ENCODE results near the gene KCTD17. TPM values are rescaled to one million over a fixed set of nuclear protein-coding genes. Genes with fewer than 3 reads are reported as not detected.
"Not testable (repeated sequence)": the region's sequence is repeated elsewhere in the genome, so short reads cannot be mapped to it uniquely, and the experiment has no call there.

The KCTD17 gene
- polyA plus RNA-seq, 10 donors, result 11.2 to 23.3 (median 16.5) TPM

DNA sequence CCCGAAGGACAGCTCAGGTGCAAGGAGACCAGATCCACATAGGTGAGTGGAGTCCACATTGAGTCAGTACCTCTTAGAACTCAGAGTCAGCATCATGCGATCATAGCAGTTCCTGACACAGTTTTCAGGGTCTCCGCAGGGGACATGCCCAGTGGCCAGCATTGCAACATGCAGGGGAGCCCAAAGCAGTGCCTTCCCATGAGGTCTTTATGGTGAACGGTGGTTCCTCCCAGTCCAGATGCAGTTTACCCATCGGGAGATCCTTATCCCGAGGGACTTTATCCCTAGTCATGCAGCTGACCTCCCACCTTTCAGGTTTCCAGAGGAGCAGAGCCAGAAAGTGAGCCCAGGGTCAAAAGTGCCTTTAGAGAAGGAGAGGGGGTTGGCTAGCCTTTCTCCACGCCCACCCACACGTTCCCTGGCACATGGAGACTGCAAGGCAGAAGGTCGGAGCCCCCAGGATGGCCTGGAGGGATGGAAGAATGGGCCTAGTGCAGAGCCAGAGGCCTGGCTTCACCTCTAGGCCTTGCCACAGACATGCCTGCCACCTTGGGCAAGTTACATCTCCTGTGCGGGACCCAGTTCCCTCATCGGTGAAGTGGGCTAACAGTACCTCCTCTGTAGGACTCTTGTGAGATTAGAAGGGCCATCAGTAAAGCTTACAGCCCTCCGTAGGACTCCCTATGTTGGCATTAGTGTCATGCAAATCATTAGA is 6.4 kb downstream of the KCTD17 start:
- no peak for DNase-seq

DNA sequence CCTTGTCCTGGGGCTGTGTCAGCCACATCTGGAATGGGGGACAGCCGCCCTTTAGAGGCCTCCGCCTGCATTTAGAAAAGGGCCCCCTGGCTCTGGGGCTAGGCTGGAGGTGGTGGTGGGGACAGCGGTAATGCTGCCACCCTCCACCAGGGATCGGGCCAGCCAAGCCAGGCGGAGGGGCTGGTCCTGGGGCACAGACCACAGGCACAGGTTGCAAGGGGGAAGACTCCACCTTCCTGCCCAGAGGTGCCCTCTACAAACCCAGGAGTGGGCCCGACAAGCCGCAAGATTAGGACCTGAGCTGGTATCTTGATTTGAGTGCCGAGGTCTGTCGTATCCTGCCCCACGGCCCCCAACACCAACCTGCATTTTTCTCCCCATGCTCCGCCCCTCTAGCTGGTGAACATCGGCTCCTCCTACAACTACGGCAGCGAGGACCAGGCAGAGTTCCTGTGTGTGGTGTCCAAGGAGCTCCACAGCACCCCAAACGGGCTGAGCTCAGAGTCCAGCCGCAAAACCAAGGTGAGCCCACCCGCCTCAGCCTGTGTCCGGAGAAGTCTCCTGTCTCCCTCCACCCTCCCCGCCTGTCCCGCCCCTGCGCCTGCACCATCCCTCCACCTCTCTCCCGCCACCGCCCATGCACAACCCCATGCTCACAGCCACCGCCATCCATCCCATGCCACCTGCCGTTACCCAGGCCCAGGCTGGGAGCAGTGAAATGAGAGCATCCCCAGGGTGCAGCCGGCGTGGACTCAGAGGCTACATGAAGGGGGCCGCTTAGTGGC is 7.6 kb downstream of the KCTD17 start:
- DNase-seq, result no peak

GRCh38 chr22:37059876-37060449 is 8.4 kb downstream of the KCTD17 start:
- no peak for DNase-seq

- no peak for DNase-seq
These were observed 9.5 kb downstream of the KCTD17 start for GRCh38 chr22:37060801-37061610.

GRCh38 chr22:37061611-37062375 is 10.3 kb downstream of the KCTD17 start:
- DNase-seq, result no peak

DNA sequence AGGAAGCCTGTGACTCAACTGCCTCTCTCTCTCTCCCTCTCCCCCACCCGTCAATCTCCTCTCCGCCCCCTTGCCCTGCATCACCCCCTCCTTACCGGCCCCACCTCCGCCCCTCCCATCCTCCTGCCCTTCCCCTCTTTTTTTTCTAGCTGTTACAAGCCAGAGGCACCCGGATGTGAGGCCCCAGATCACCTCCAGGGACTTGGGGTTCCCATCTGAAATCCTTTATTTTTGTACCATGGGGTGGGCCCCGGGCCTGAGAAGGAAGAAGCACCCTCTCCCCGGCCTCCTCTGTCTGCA is 10.8 kb downstream of the KCTD17 start:
- DNase-seq, result no peak

DNA sequence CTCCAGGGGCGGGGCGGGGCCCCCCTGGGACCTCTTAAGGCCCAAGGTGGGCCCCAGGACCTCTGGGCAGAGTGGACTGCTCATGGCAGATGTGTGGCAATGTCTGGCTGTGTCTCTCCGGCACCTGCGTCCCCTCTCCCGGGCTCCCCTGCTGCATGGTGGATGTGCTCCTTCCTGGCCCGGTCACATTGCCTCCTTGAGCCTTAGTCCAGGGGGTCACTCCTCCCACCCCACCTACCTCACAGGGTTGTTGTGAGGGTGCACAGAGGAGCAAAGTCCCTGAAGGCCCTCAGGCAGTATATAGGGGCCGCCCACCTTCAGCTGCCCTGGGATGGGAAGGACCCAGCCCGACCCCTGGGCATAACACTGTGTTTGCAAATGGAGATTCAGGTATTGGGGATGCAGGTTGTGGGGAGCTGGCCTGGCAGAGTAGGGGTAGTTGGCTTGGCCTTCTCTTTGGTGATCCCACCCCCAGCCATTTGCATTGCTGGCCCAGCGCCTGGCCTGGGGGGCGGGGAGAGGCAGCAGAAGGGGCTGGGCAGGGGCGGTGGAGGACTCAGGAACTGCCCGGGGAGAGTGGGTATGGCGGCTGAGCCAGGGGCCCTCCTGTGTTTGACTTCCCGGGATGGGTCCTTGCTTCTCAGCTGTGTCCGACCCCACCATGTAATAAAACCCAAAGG is 11.3 kb downstream of the KCTD17 start:
- no peak for DNase-seq

- no peak for DNase-seq
These were observed 12.2 kb downstream of the KCTD17 start for GRCh38 chr22:37063431-37064420.

- no peak for DNase-seq
These were observed 13.0 kb downstream of the KCTD17 start for GRCh38 chr22:37064553-37064952.

DNA sequence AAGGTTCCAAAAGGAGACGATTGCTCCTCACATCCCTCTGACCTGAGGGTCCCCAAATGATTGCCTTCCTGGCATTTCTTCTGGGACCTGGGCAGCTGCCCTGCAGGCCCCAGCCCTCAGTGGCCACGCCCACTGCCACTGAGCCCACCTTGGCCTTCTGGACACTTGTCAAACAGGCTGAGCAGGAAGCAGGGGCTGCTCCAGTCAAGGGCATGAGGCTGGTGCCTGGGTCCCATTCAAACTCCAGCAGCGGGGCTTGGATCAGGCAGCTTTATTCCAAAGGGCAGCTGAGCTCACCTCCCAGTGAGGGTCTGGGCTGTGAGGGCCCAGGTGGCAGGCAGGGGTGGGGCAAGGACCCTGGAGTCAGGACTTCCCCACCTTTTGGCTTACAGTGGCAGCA is 13.6 kb downstream of the KCTD17 start:
- DNase-seq, result no peak

DNA sequence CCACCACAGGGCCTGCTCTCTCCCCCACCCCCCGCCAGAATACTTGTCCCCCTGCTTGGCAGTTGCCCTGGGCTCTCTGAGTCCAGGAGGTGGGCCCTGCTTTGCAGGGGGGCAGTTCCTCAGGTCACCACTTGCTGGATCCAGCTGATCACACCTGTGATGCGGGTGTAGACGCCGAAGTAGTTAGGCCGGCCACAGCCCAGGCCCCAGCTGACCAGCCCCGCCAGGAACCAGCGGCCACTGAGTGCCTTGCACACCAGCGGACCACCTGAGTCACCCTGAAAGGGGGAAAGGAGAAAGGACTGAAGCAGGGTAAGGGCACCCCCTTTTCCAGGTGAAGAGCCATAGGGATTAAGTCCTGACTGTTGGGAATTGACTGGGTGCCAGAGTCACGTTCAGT is 14.4 kb downstream of the KCTD17 start:
- no peak for DNase-seq

DNA sequence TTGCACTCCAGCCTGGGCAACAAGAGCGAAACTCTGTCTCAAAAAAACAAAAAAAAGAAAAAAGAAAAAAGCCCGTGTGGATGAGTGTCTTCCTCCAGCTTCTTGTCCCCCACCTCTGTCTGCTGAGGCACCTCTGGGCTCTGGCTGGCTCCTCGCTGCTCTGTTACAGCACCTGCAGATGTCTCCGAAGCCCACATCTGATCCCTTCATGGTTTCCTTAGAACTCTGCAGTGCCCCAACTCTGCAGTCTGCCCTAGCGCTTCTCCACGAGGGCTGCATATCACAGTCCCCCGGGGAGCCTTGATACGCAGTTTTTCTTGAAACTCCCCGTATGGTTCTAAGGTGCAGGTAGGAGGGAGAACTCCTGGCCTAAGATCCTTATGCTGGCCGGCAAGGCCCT is 15.9 kb downstream of the KCTD17 start:
- no peak for DNase-seq

DNA sequence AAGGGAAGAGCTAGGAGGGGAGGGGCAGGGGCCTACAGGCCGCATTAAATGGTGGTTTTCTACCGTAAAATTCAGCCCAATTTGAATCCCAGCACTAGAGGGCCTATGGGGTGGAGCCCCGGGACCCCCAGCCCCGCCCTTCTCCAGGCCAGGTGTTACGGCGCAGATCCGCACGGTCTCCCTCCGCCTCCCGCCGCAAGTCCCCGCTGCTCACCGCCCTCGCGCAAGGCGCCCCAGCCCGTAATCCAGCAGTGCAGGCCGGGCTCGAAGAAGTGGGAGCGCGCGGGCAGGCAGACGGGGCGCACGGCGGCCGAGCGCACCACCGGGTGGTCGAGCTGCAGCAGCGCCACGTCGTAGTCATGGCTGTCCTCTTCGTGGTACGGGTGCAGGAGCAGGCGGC is 17.3 kb downstream of the KCTD17 start:
- DNase-seq, result no peak

DNA sequence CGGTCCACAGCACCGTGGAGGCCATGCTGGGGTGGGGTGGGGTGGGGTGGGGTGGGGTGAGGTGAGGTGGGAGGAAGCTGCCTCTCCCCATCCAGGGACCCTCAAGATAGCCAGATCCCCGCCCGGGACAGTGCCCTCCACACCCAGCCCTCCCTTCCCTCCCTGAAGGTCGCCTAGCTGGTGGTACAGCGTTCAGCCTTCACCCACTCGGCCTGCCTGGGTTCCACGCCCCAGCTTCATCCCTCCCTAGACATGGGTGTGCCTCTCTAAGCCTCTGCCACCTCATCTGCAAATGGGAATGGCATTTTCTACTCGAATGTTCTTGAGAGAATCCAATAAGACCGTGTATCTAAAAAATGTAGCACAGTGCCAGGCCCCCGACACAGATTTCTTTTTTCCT is 17.8 kb downstream of the KCTD17 start:
- DNase-seq, result no peak

GRCh38 chr22:37069719-37070118 is 18.2 kb downstream of the KCTD17 start:
- no peak for DNase-seq

DNA sequence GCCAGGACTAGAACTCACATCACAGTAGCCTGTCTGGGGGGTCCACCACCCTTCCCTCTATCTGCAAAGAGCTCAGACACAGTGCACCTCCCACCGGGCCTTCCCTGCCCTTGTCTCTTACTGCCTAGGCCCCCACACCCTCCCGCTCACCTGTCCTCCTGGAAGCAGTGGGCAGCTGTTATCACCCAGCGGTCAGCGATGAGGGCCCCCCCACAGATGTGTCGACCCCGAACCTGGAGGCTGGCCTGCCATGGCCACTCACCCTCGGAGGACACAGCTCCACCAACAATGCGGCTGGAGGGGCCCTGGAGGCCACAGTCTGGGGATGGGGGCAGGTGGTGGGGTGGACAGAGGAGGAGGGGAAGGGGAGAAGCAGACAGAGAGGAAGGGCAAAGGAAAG is 18.8 kb downstream of the KCTD17 start:
- no peak for DNase-seq

DNA sequence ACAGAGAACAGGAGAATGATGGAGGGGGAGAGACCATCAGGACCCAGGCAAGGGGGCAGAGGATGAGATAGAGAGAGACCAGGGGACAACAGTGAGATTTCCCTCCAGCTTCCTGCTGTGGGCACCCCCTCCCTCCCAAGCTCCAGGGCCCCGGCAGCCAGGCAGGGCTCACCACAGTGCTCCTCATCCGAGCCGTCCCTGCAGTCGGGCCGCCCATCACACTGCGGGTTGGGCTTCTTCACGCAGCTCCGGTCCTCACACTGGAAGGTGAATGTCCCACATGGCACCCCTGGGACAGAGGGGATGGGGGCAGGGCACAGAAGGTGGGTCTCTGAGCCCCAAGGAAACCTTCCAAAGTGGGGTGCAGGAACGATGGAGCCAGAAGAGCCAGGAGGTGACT is 19.2 kb downstream of the KCTD17 start:
- DNase-seq, result no peak

DNA sequence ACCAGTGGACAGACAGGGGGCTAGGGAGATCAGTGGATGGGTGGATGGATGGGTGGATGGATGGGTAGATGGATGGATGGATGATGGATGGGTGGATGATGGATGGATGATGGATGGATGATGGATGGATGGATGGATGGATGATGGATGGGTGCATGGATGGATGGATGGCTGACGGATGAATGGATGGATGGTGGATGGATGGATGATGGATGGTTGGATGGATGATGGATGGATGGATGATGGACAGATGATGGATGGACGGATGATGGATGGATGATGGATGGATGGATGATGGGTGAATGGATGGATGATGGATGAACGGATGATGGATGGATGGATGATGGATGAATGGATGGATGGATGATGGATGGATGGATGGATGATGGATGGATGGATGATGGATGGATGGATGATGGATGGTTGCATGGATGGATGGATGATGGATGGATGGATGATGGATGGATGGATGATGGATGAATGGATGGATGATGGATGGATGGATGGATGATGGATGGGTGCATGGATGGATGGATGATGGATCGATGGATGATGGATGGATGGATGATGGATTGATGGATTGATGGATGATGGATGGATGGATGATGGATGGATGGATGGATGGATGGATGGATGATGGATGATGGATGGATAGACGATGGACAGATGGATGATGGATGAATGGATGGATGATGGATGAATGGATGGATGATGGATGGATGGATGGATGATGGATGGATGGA is 20.5 kb downstream of the KCTD17 start:
- DNase-seq, result not testable (repeated sequence)

- no peak for DNase-seq
These were observed 21.1 kb downstream of the KCTD17 start for GRCh38 chr22:37072673-37073072.

Data from muscle of back (tissue), 11 donors.